IMR-90 (cell line): ENCODE measurements around the gene BACH1. TPM values are rescaled to one million over a fixed set of nuclear protein-coding genes. Genes with fewer than 3 reads are reported as not detected.

ENCODE experiments used
- ATAC-seq: fragments of 200-7000 bp; cut with Tn5 transposase; 2 replicates; pipeline ENCODE4 v1.9.1; 2020; ENCODE audit warnings: low read depth, mild to moderate bottlenecking, moderate library complexity
- BruUV-seq: library from RNA; stranded (reverse); fragments of 400-500 nt; replicated peaks from 2 replicates; lab custom pipeline; 2021; lab: Mats Ljungman, UMichigan
- CTCF ChIA-PET: fragments of 300-600 bp; formaldehyde crosslinking; extraction: SDS; loops from one replicate; lab custom pipeline; 2021; ENCODE audit warnings: antibody characterized with exemption; lab: Yijun Ruan, JAX
- POLR2A ChIA-PET: fragments of 300-600 bp; sonication (Branson Sonifier 250); formaldehyde crosslinking; loops from one replicate; lab custom pipeline; 2022; ENCODE audit warnings: antibody characterized with exemption; ENCODE audit not compliant: unreplicated experiment; lab: Charles Lee
- DNase-seq: peaks from one replicate; pipeline ENCODE4 v3.0.0; 2013
- H2AFZ ChIP-seq: replicated peaks from 2 replicates; pipeline ENCODE3; 2013; ENCODE audit warnings: low read length, mild to moderate bottlenecking; ENCODE audit not compliant: poor library complexity
- H2AK5ac ChIP-seq: 2 replicates; pipeline ENCODE4 v1.6.1; 2013; ENCODE audit warnings: low read depth, low read length, inconsistent platforms
- H2AK9ac ChIP-seq: replicated peaks from 2 replicates; pipeline ENCODE3; 2013; ENCODE audit warnings: mild to moderate bottlenecking, low read depth, low read length, moderate library complexity; ENCODE audit not compliant: poor library complexity
- H2BK120ac ChIP-seq: 2 replicates; pipeline ENCODE4 v1.6.1; 2013; ENCODE audit warnings: low read depth, low read length, inconsistent platforms
- H2BK15ac ChIP-seq: 3 replicates; pipeline ENCODE4 v1.6.1; 2013; ENCODE audit warnings: low read depth, low read length, inconsistent platforms
- H2BK20ac ChIP-seq: 2 replicates; pipeline ENCODE4 v1.6.1; 2013; ENCODE audit warnings: low read depth, mild to moderate bottlenecking, inconsistent platforms, low read length, moderate library complexity
- H2BK5ac ChIP-seq: 2 replicates; pipeline ENCODE4 v1.6.1; 2013; ENCODE audit warnings: mild to moderate bottlenecking, low read depth, low read length, inconsistent platforms; ENCODE audit not compliant: poor library complexity, severe bottlenecking
- H3K14ac ChIP-seq: replicated peaks from 2 replicates; pipeline ENCODE4 v1.6.1; 2013; ENCODE audit warnings: low read depth, low read length, inconsistent platforms
- H3K18ac ChIP-seq: 2 replicates; pipeline ENCODE4 v1.6.1; 2013; ENCODE audit warnings: low read depth, low read length, control low read depth
- H3K23ac ChIP-seq: 2 replicates; pipeline ENCODE4 v1.6.1; 2013; ENCODE audit warnings: low read depth, low read length, inconsistent platforms
- H3K27ac ChIP-seq: 2 replicates; pipeline ENCODE4 v1.5.1; 2013; ENCODE audit warnings: mild to moderate bottlenecking, control low read depth, low read length; ENCODE audit not compliant: insufficient read depth
- H3K27me3 ChIP-seq: 2 replicates; pipeline ENCODE4 v1.6.1; 2013; ENCODE audit warnings: low read length; ENCODE audit not compliant: control insufficient read depth, insufficient read depth
- H3K36me3 ChIP-seq: 2 replicates; pipeline ENCODE4 v1.6.1; 2013; ENCODE audit warnings: low read length, mixed read lengths; ENCODE audit not compliant: control insufficient read depth, insufficient read depth
- H3K4ac ChIP-seq: 2 replicates; pipeline ENCODE4 v1.6.1; 2013; ENCODE audit warnings: low read depth, low read length, inconsistent platforms
- H3K4me1 ChIP-seq: 2 replicates; pipeline ENCODE4 v1.6.1; 2013; ENCODE audit warnings: low read length, mixed read lengths; ENCODE audit not compliant: control insufficient read depth, insufficient read depth
- H3K4me2 ChIP-seq: 2 replicates; pipeline ENCODE4 v1.6.1; 2013; ENCODE audit warnings: low read depth, mild to moderate bottlenecking, control low read depth, low read length, moderate library complexity
- H3K4me3 ChIP-seq: 2 replicates; pipeline ENCODE4 v1.5.1; 2013; ENCODE audit warnings: low read depth, mild to moderate bottlenecking, control low read depth, low read length, moderate library complexity; ENCODE audit not compliant: insufficient read depth
- H3K56ac ChIP-seq: 2 replicates; pipeline ENCODE4 v1.6.1; 2013; ENCODE audit warnings: low read length, inconsistent platforms; ENCODE audit not compliant: insufficient read depth; ENCODE audit errors: extremely low read depth
- H3K79me1 ChIP-seq, 2 experiments: 2 replicates each; pipeline ENCODE4 v1.6.1; 2013; ENCODE audit warnings: low read length in 2 of 2, inconsistent platforms in 1 of 2, low read depth in 1 of 2
- H3K9ac ChIP-seq: 2 replicates; pipeline ENCODE4 v1.6.1; 2013; ENCODE audit warnings: low read depth, low read length, control low read depth
- H3K9me1 ChIP-seq: 2 replicates; pipeline ENCODE4 v1.6.1; 2013; ENCODE audit warnings: low read length, inconsistent platforms; ENCODE audit not compliant: insufficient read depth
- H3K9me3 ChIP-seq: 2 replicates; pipeline ENCODE4 v1.6.1; 2013; ENCODE audit warnings: low read length; ENCODE audit not compliant: control insufficient read depth, insufficient read depth
- H4K20me1 ChIP-seq: 2 replicates; pipeline ENCODE4 v1.6.1; 2013; ENCODE audit warnings: low read length, inconsistent platforms; ENCODE audit not compliant: insufficient read depth
- H4K5ac ChIP-seq: 2 replicates; pipeline ENCODE4 v1.6.1; 2013; ENCODE audit warnings: mild to moderate bottlenecking, low read depth, low read length, control low read depth
- H4K8ac ChIP-seq, 2 experiments: 2 replicates each; pipeline ENCODE4 v1.6.1; 2013; ENCODE audit warnings: low read depth in 2 of 2, low read length in 2 of 2, control low read depth in 1 of 2, inconsistent platforms in 1 of 2
- H4K91ac ChIP-seq: 2 replicates; pipeline ENCODE4 v1.6.1; 2013; ENCODE audit warnings: low read depth, low read length, inconsistent platforms; ENCODE audit not compliant: insufficient read depth
- CEBPB ChIP-seq: IDR thresholded peaks from 2 replicates; pipeline ENCODE4 v1.6.1; 2012; ENCODE audit warnings: low read depth, low read length, improper control_type of control experiment
- MXI1 ChIP-seq: IDR thresholded peaks from 2 replicates; pipeline ENCODE4 v1.6.1; 2012; ENCODE audit warnings: low read depth, mild to moderate bottlenecking, low read length, moderate library complexity, borderline replicate concordance
- RFX5 ChIP-seq: IDR thresholded peaks from 2 replicates; pipeline ENCODE4 v1.8.0; 2012; ENCODE audit warnings: low read depth, mild to moderate bottlenecking, low read length, moderate library complexity
- WGBS, 2 experiments: methylation state at CpG; one replicate each; pipeline versions ENCODE4 v1.1.5 to v1.1.7; 2013; ENCODE audit warnings: missing lambda C conversion rate in 2 of 2; ENCODE audit not compliant: insufficient read length in 1 of 2; ENCODE audit errors: extremely low coverage in 2 of 2; 5-methylcytosine and 5-hydroxymethylcytosine counted together
- dilution Hi-C: fragments of 300-500 bp; cut with HindIII; formaldehyde crosslinking; loops from one replicate; pipeline ENCODE4 v1.14.3; 2018; ENCODE audit warnings: low sequenced_read_pairs; ENCODE audit not compliant: unreplicated experiment
- in situ Hi-C: fragments of 300-500 bp; cut with MboI; formaldehyde crosslinking; loops from 3 replicates; pipeline ENCODE4 v1.14.3; 2019; ENCODE audit warnings: low sequenced_read_pairs, inconsistent platforms, mixed read lengths
- intact Hi-C: fragments of 100-400 bp; cut with micrococcal nuclease; formaldehyde crosslinking; loops from 2 replicates; pipeline ENCODE4 v1.10.0; 2022
- polyA plus RNA-seq, 3 experiments: library from polyadenylated mRNA; depleted of rRNA; stranded (reverse); fragments of >200 nt; gene quantifications; 2 replicates each; pipeline ENCODE4 v1.2.3, GENCODE V29; 2012; ENCODE audit warnings: low replicate concordance in 1 of 3
- total RNA-seq: library from RNA; depleted of rRNA; stranded (reverse); fragments of >200 nt; gene quantifications from 2 replicates; pipeline ENCODE4 v1.2.3, GENCODE V29; 2012

Gene BACH1
- total and polyA plus RNA-seq, 2 of the 4 experiments (the other 2 are of a cell fraction): 23.1 to 108 TPM

- ChIA-PET CTCF (no interaction called here), POLR2A (interaction anchor here (0.6 kb wide), 1 partner anchor 434 kb away, joined by 4 read pairs; no protein-coding TSS in a partner anchor)
- Histone ChIP-seq H3K4me3 (no peak overlapping the region), H3K27ac (no peak overlapping the region), H2BK5ac (no peak overlapping the region), H4K91ac (no peak overlapping the region), H3K4ac (no peak overlapping the region), H3K4me1 (peaks cover 7% of the 10 kb centered on the region), H2BK15ac (no peak overlapping the region), H3K9me1 (peaks cover 3% of the 10 kb centered on the region; the same call in 1 of the 2 replicates), H3K14ac (no peak overlapping the region), H3K79me1 (peaks cover 0 to 9% of the 10 kb centered on the region in 2 experiments; a peak in 2 of 4 replicates), H2BK20ac (no peak overlapping the region), H4K20me1 (no peaks in the 10 kb centered on the region), H2AK5ac (no peak overlapping the region), H3K56ac (no peak overlapping the region), H2AFZ (no peak overlapping the region), H3K18ac (no peak overlapping the region), H3K27me3 (no peaks in the 10 kb centered on the region), H4K5ac (no peak overlapping the region), H3K4me2 (no peak overlapping the region), H3K23ac (no peak overlapping the region), H3K9me3 (no peaks in the 10 kb centered on the region), H3K36me3 (no peaks in the 10 kb centered on the region), H3K9ac (no peak overlapping the region), H2BK120ac (no peak overlapping the region), H4K8ac (no peak overlapping the region), H2AK9ac (no peak overlapping the region)
- TF ChIP-seq RFX5 (no peak), MXI1 (no peak), CEBPB (no peak)
- intact Hi-C loops (no loop called here), dilution Hi-C loops (no loop called here), in situ Hi-C loops (no loop called here)
- ATAC-seq (no peak), DNase-seq (no peak)
- WGBS, 2 experiments: 87% methylated on average over 5 of the region's 6 CpGs; no CpG with 5 or more reads in 1 of the 2 experiments
- no TSS peak for BruUV-seq
Measured at GRCh38 chr21:29385934-29386520, 87.3 kb downstream of the BACH1 start.
